Activated B cell treated with CpG ODN at 0.5 μM for 24 hours (primary cell): Measurements from ENCODE around the gene PYGL. TPM values are rescaled to one million over a fixed set of nuclear protein-coding genes. Genes with fewer than 3 reads are reported as not detected.

Source experiments
- ATAC-seq: fragments of 200-7000 bp; cut with Tn5 transposase; one replicate; pipeline ENCODE4 v1.10.0; 2021; ENCODE audit warnings: low read depth, mild to moderate bottlenecking, moderate library complexity
- CTCF ChIA-PET: fragments of 350-600 bp; sonication (Branson Sonifier 250); formaldehyde crosslinking; loops from one replicate; lab custom pipeline; 2021; ENCODE audit warnings: antibody characterized with exemption; lab: Charles Lee
- POLR2A ChIA-PET: fragments of 350-600 bp; sonication (Branson Sonifier 250); formaldehyde crosslinking; loops from one replicate; lab custom pipeline; 2021; ENCODE audit warnings: antibody characterized with exemption; lab: Charles Lee
- DNase-seq: peaks from one replicate; pipeline ENCODE4 v3.0.0; 2022
- H3K27ac Mint-ChIP-seq: one replicate; pipeline ENCODE4 v1.8.0; 2020; ENCODE audit warnings: mixed read lengths
- H3K27me3 Mint-ChIP-seq: one replicate; pipeline ENCODE4 v1.8.0; 2021; ENCODE audit warnings: mixed read lengths
- H3K36me3 Mint-ChIP-seq: one replicate; pipeline ENCODE4 v1.8.0; 2021; ENCODE audit warnings: low read depth, mixed read lengths
- H3K4me1 Mint-ChIP-seq: one replicate; pipeline ENCODE4 v1.8.0; 2021; ENCODE audit warnings: mixed read lengths
- H3K4me3 Mint-ChIP-seq: one replicate; pipeline ENCODE4 v1.8.0; 2020; ENCODE audit warnings: mild to moderate bottlenecking, mixed read lengths
- H3K9me3 Mint-ChIP-seq: one replicate; pipeline ENCODE4 v1.8.0; 2020; ENCODE audit warnings: mixed read lengths
- CTCF ChIP-seq: fragments of 200-600 bp; IDR thresholded peaks from one replicate; pipeline ENCODE4 v1.8.0; 2022; ENCODE audit warnings: antibody characterized with exemption, mild to moderate bottlenecking
- intact Hi-C: fragments of 100-400 bp; cut with micrococcal nuclease; formaldehyde crosslinking; loops from one replicate; pipeline ENCODE4 v1.15.1; 2024
- total RNA-seq: library from RNA; stranded (reverse); gene quantifications from 2 replicates; pipeline ENCODE4 v1.2.3, GENCODE V29; 2022

The PYGL gene
- total RNA-seq, 1 donor from 2014 or later = not detected

GRCh38 chr14:50972734-50973133 is 28.5 kb upstream of the PYGL start:
- no peak for TF ChIP-seq CTCF
- DNase-seq = no peak
- POLR2A ChIA-PET = no interaction called here
- peaks cover 3% of the 10 kb centered on the region for H3K4me1 Mint-ChIP-seq
- no peak overlapping the region for H3K27ac Mint-ChIP-seq
- no peaks in the 10 kb centered on the region for H3K36me3 Mint-ChIP-seq
- intact Hi-C loops = no loop called here
- H3K9me3 Mint-ChIP-seq = no peaks in the 10 kb centered on the region
- ATAC-seq = no peak
- H3K27me3 Mint-ChIP-seq = peaks cover 3% of the 10 kb centered on the region
- H3K4me3 Mint-ChIP-seq = no peak overlapping the region
- CTCF ChIA-PET = no interaction called here

GRCh38 chr14:50970886-50971781 is 26.9 kb upstream of the PYGL start:
- Mint-ChIP-seq H3K4me1 (no peaks in the 10 kb centered on the region), H3K36me3 (no peaks in the 10 kb centered on the region), H3K27ac (no peak overlapping the region), H3K9me3 (no peaks in the 10 kb centered on the region), H3K4me3 (no peak overlapping the region), H3K27me3 (peaks cover 3% of the 10 kb centered on the region)
- CTCF ChIA-PET = no interaction called here
- intact Hi-C loops = no loop called here
- no peak for ATAC-seq
- TF ChIP-seq CTCF = no peak
- POLR2A ChIA-PET = no interaction called here
- DNase-seq = no peak

GRCh38 chr14:50967790-50968189 is 23.5 kb upstream of the PYGL start:
- peaks cover 1% of the 10 kb centered on the region for H3K27me3 Mint-ChIP-seq
- ATAC-seq (no peak), DNase-seq (no peak)
- no peak overlapping the region for H3K4me3 Mint-ChIP-seq
- H3K4me1 Mint-ChIP-seq = no peaks in the 10 kb centered on the region
- intact Hi-C loops = no loop called here
- no peaks in the 10 kb centered on the region for H3K9me3 Mint-ChIP-seq
- H3K36me3 Mint-ChIP-seq = no peaks in the 10 kb centered on the region
- no peak overlapping the region for H3K27ac Mint-ChIP-seq
- POLR2A ChIA-PET = interaction anchor here (0.6 to 0.7 kb wide), 2 partner anchors 29 to 1359 kb away, joined by 4 to 5 read pairs; no protein-coding TSS in a partner anchor
- CTCF ChIA-PET = interaction anchor here (0.7 to 1.4 kb wide), 2 partner anchors 9 to 92 kb away, joined by 3 read pairs; no protein-coding TSS in a partner anchor
- no peak for TF ChIP-seq CTCF

DNA sequence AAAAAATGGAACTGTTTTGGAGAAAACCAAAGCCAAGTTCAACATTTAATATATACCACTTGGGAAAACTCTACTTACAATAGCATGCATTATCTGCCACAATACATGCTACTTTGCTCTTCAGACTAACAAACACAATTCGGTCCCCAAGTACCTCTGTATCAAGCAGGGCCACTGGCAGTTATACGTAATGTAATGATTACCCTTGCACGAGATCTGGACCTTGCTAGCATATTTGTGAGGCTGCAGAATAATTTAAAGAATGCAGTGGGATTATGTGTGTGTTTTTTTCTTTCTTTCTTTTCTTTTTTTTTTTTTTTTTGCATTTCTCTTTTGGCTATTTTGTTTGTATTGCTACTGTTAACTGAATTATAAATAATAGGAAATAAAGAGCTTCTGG is 22.8 kb upstream of the PYGL start:
- intact Hi-C loops = no loop called here
- ATAC-seq (no peak), DNase-seq (no peak)
- no peak overlapping the region for H3K27ac Mint-ChIP-seq
- H3K36me3 Mint-ChIP-seq = no peaks in the 10 kb centered on the region
- H3K4me3 Mint-ChIP-seq = no peak overlapping the region
- POLR2A ChIA-PET = interaction anchor here (0.6 to 0.7 kb wide), 2 partner anchors 29 to 1359 kb away, joined by 4 to 5 read pairs; no protein-coding TSS in a partner anchor
- no peak for TF ChIP-seq CTCF
- CTCF ChIA-PET = interaction anchor here (1.4 kb wide), 1 partner anchor 10 kb away, joined by 3 read pairs; no protein-coding TSS in a partner anchor
- no peaks in the 10 kb centered on the region for H3K4me1 Mint-ChIP-seq
- no peaks in the 10 kb centered on the region for H3K9me3 Mint-ChIP-seq
- H3K27me3 Mint-ChIP-seq = peaks cover 1% of the 10 kb centered on the region

- POLR2A ChIA-PET = no interaction called here
- Mint-ChIP-seq H3K4me1 (no peaks in the 10 kb centered on the region), H3K27ac (no peak overlapping the region), H3K4me3 (no peak overlapping the region), H3K36me3 (no peaks in the 10 kb centered on the region), H3K9me3 (no peaks in the 10 kb centered on the region), H3K27me3 (peaks cover 2% of the 10 kb centered on the region)
- DNase-seq (no peak), ATAC-seq (no peak)
- intact Hi-C loops = no loop called here
- CTCF ChIA-PET = no interaction called here
- no peak for TF ChIP-seq CTCF
Observed at GRCh38 chr14:50964683-50965390, 20.6 kb upstream of the PYGL start.
